Measurements from ENCODE around the gene FAM50A.
"Not testable (repeated sequence)": the region's sequence is repeated elsewhere in the genome, so short reads cannot be mapped to it uniquely, and the experiment has no call there.

FAM50A gene

DNA sequence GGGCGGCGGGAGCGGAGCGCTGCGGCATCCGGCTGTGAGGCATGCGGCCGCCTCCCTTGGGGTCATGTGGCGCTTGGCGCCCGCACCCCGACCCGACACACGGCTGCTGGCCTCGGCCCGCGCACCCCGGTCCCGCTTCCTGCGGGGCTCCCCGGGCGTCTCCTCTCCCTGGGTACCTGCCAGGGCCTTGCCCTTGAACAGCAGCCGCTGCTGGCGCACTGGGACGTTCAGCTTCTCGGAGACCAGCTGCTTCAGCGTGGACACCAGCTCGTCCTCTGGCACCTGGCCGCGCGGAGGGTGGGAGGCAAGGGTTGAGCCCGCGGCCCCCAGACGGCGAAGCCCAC lies 42.1 kb downstream of the FAM50A start:
- no peak for DNase-seq

- no peak for DNase-seq
Measured at GRCh38 chrX:154486396-154487207, 42.7 kb downstream of the FAM50A start, which contains the start of gene UBL4A. TSS of gene UBL4A (minus strand) at chrX:154486615. CDS start at chrX:154486584, 31 bp downstream.

DNA sequence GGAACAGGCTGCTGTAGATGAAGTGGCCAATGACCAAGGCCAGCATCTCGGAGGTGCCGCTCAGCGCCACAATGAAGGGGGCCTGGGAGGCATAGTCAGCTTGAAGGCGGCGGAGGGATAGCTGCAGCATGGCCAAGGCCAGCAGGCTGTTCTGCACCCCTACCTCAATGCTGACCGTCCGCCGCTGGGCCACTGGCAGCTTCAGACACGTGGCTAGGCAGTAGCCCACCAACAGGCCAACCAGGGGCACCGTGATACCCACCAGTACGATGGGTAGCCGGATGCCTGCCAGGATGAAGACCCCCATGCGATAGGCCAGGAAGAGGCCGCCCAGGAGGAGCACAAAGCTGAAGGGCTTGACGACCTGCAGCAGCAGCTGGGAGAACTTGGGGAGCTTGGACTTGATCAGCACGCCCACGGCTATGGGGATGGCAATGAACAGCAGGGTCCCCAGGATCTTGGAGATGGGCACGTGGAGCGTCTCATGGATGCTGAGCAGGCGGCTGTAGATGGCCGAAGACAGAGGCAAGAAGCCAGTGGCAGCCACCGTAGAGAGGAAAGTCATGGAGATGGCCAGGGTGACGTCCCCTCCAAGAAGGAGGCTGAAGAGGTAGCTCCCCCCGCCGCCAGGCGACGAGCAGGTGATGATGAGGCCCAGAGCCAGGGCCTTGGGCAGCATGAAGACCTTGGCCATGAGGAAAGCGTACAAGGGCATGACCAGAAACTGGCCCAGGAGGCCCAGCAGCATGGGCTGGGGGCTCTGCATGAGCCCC lies 43.8 kb downstream of the FAM50A start:
- DNase-seq = no peak

- DNase-seq = no peak
Measured at GRCh38 chrX:154488336-154489075, 44.6 kb downstream of the FAM50A start.

- DNase-seq = no peak
Measured at GRCh38 chrX:154489182-154489581, 45.2 kb downstream of the FAM50A start.

- DNase-seq = no peak
Measured at GRCh38 chrX:154490021-154490413, 46.1 kb downstream of the FAM50A start.

GRCh38 chrX:154490414-154491083 lies 46.6 kb downstream of the FAM50A start, which contains the start of gene SLC10A3:
TSS of gene SLC10A3 (minus strand) at chrX:154490629. CDS start at chrX:154488940, 1,689 bp downstream.
- DNase-seq = peak; percentile 51

DNA sequence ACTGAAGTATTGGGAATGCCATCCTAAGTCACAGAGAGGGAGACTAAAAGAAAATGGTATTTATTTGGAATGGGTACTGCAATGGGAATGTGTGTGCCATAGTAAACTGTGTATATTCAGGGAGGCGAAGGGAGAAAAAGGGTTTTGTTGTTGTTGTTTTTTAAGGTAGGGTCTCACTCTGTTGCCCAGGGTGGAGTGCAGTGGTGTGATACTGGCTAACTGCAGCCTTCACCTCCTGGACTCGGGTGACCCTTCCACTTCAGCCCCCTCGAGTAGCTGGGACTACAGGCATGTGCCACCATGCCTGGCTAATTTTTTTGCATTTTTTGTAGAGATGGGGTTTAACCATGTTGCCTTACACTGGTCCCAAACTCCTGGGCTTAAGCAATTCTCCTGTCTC lies 50.8 kb downstream of the FAM50A start:
- no peak for DNase-seq

- DNase-seq = no peak
Measured at GRCh38 chrX:154495472-154495922, 51.6 kb downstream of the FAM50A start.

GRCh38 chrX:154496591-154497137 lies 52.7 kb downstream of the FAM50A start:
- not testable (repeated sequence) for DNase-seq
